HepG2 (cell line): ENCODE data around the gene LENEP. TPM values are rescaled to one million over a fixed set of nuclear protein-coding genes. Genes with fewer than 3 reads are reported as not detected.

Source experiments
- FOXK2 ChIP-seq: fragments of 450-650 bp; IDR thresholded peaks from 2 replicates; pipeline ENCODE4 v1.6.1; 2016
- GATA4 ChIP-seq: sonication (generic); IDR thresholded peaks from 2 replicates; pipeline ENCODE4 v1.6.1; 2016; ENCODE audit warnings: antibody characterized with exemption, low read depth, borderline replicate concordance
- HDAC6 ChIP-seq: fragments of 200-600 bp; sonication (generic); IDR thresholded peaks from 2 replicates; pipeline ENCODE4 v1.7.0; 2017; ENCODE audit warnings: mild to moderate bottlenecking, antibody characterized with exemption, low read length, low read depth
- KDM5B ChIP-seq: sonication (generic); formaldehyde crosslinking; IDR thresholded peaks from 2 replicates; pipeline ENCODE4 v1.4.0; 2020; ENCODE audit warnings: missing genetic modification reagents, mild to moderate bottlenecking, borderline replicate concordance
- KLF11 ChIP-seq: IDR thresholded peaks from 2 replicates; pipeline ENCODE4 v1.6.1; 2016; ENCODE audit warnings: missing compliant biosample characterization
- KLF13 ChIP-seq: sonication (generic); formaldehyde crosslinking; IDR thresholded peaks from 2 replicates; pipeline ENCODE4 v1.4.0; 2020; ENCODE audit warnings: mild to moderate bottlenecking, missing genetic modification reagents
- NPAS2 ChIP-seq: sonication (generic); formaldehyde crosslinking; IDR thresholded peaks from 2 replicates; pipeline ENCODE4 v1.8.0; 2022; ENCODE audit warnings: mild to moderate bottlenecking, missing genetic modification reagents, borderline replicate concordance
- NR0B2 ChIP-seq: sonication (generic); formaldehyde crosslinking; IDR thresholded peaks from 2 replicates; pipeline ENCODE4 v1.4.0; 2020; ENCODE audit warnings: mild to moderate bottlenecking, missing genetic modification reagents
- PBX2 ChIP-seq: IDR thresholded peaks from 2 replicates; pipeline ENCODE4 v1.6.1; 2016; ENCODE audit warnings: control low read depth
- RXRA ChIP-seq: sonication (generic); formaldehyde crosslinking; IDR thresholded peaks from 2 replicates; pipeline ENCODE4 v1.5.1; 2020; ENCODE audit warnings: missing genetic modification reagents
- STAT6 ChIP-seq: sonication (generic); formaldehyde crosslinking; IDR thresholded peaks from 2 replicates; pipeline ENCODE4 v1.4.0; 2020; ENCODE audit warnings: missing genetic modification reagents, mild to moderate bottlenecking, borderline replicate concordance
- SYNCRIP ChIP-seq: fragments of 200-400 bp; formaldehyde crosslinking; IDR thresholded peaks from 2 replicates; pipeline ENCODE4 v1.6.1; 2018; ENCODE audit warnings: mild to moderate bottlenecking, low read depth, low read length; ENCODE audit not compliant: insufficient read depth
- ZBTB4 ChIP-seq: sonication (generic); formaldehyde crosslinking; IDR thresholded peaks from 2 replicates; pipeline ENCODE4 v1.4.0; 2020; ENCODE audit warnings: missing genetic modification reagents, mild to moderate bottlenecking, borderline replicate concordance
- ZKSCAN1 ChIP-seq: fragments of 150-350 bp; IDR thresholded peaks from 2 replicates; pipeline ENCODE4 v1.6.1; 2014; ENCODE audit warnings: low read length
- ZNF350 ChIP-seq: sonication (generic); formaldehyde crosslinking; IDR thresholded peaks from 2 replicates; pipeline ENCODE4 v1.4.0; 2020; ENCODE audit warnings: mild to moderate bottlenecking, low read depth, missing genetic modification reagents, borderline replicate concordance
- ZNF629 ChIP-seq: sonication (generic); formaldehyde crosslinking; conservative IDR thresholded peaks from 2 replicates; pipeline ENCODE4 v1.5.0; 2020; ENCODE audit warnings: missing genetic modification reagents
- ZNF724P ChIP-seq: sonication (generic); formaldehyde crosslinking; IDR thresholded peaks from 2 replicates; pipeline ENCODE4 v1.8.0; 2022; ENCODE audit warnings: missing genetic modification reagents, borderline replicate concordance
- polyA plus RNA-seq, 8 experiments: library from polyadenylated mRNA; depleted of rRNA in 3 of 8; stranded (reverse) in 7 of 8; unstranded in 1 of 8; fragments of >200 nt; fragmentation: Illumina TruSeq in 4 of 8; extraction: Trizol in 4 of 8; gene quantifications; 2 replicates each; pipeline versions ENCODE4 v1.2.1 to v1.2.3, GENCODE V29; 2011 to 2016; ENCODE audit warnings: low read depth in 4 of 8, missing spikeins in 1 of 8, mixed read lengths in 1 of 8; ENCODE audit not compliant: insufficient read depth in 1 of 8
- total RNA-seq, 5 experiments: library from RNA; depleted of rRNA; stranded (reverse); fragments of >200 nt; fragmentation: Illumina TruSeq; extraction: Trizol; gene quantifications; 2 replicates each; pipeline ENCODE4 v1.2.3, GENCODE V29; 2016; ENCODE audit warnings: low read depth in 1 of 5
- TF ChIP-seq, protein P1 (sequence below): sonication (generic); formaldehyde crosslinking; IDR thresholded peaks from 2 replicates; pipeline ENCODE4 v1.8.1; 2023; ENCODE audit warnings: missing genetic modification reagents, inconsistent platforms, borderline replicate concordance

The LENEP gene
- total and polyA plus RNA-seq, 2 of the 13 experiments (the other 11 are each of a cell fraction or from before 2014, with no cell fraction given) = 0.29 TPM; not detected in 1

- TF ChIP-seq ZNF629 (CRISPR knock-in tag) = no peak
- peak; percentile 63; the same call in 1 of the 2 replicates for TF ChIP-seq NR0B2 (CRISPR knock-in tag)
- TF ChIP-seq ZKSCAN1 = no peak
- peak; percentile 76 for TF ChIP-seq RXRA (CRISPR knock-in tag)
- TF ChIP-seq ZBTB4 (CRISPR knock-in tag) = peak; percentile 51; the same call in 1 of the 2 replicates
- no peak for TF ChIP-seq NPAS2
- TF ChIP-seq KLF11 = 0 out of 2 replicates have a peak, but pooled peaks have one; percentile 56
- no peak for TF ChIP-seq FOXK2
- TF ChIP-seq HDAC6 = no peak
- TF ChIP-seq, protein P1, sequence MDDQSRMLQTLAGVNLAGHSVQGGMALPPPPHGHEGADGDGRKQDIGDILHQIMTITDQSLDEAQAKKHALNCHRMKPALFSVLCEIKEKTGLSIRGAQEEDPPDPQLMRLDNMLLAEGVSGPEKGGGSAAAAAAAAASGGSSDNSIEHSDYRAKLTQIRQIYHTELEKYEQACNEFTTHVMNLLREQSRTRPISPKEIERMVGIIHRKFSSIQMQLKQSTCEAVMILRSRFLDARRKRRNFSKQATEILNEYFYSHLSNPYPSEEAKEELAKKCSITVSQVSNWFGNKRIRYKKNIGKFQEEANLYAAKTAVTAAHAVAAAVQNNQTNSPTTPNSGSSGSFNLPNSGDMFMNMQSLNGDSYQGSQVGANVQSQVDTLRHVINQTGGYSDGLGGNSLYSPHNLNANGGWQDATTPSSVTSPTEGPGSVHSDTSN = no peak
- TF ChIP-seq STAT6 (CRISPR knock-in tag) = no peak
- no peak for TF ChIP-seq PBX2 (CRISPR knock-in tag)
- TF ChIP-seq ZNF350 (CRISPR knock-in tag) = peak; percentile 96
- no peak for TF ChIP-seq GATA4
- TF ChIP-seq SYNCRIP = no peak
- TF ChIP-seq ZNF724P (CRISPR knock-in tag) = peak; percentile 88; the same call in 1 of the 2 replicates
- no peak for TF ChIP-seq KLF13 (CRISPR knock-in tag)
- TF ChIP-seq KDM5B (CRISPR knock-in tag) = peak; percentile 91; the same call in 1 of the 2 replicates
These were observed 23.9 kb downstream of the LENEP start (continued) for GRCh38 chr1:155017041-155017945.
